T follicular helper cell (primary cell): Measurements from ENCODE around the gene KCNK10.

ENCODE experiments used
- DNase-seq: peaks from one replicate; pipeline ENCODE4 v3.0.0-alpha.2; 2020; ENCODE audit warnings: low read depth

The KCNK10 gene

GRCh38 chr14:88225721-88226120 is 97.3 kb downstream of the KCNK10 start:
- DNase-seq, result no peak

GRCh38 chr14:88218119-88218915 is 104.8 kb downstream of the KCNK10 start:
- DNase-seq, result no peak

GRCh38 chr14:88212691-88213090 is 110.4 kb downstream of the KCNK10 start:
- DNase-seq, result no peak

GRCh38 chr14:88210426-88210825 is 112.6 kb downstream of the KCNK10 start:
- no peak for DNase-seq

- DNase-seq, result no peak
Observed at GRCh38 chr14:88209273-88209672, 113.8 kb downstream of the KCNK10 start.

GRCh38 chr14:88208858-88209257 is 114.2 kb downstream of the KCNK10 start:
- no peak for DNase-seq

GRCh38 chr14:88204221-88204620 is 118.8 kb downstream of the KCNK10 start:
- no peak for DNase-seq

- no peak for DNase-seq
Observed at GRCh38 chr14:88203291-88203690, 119.8 kb downstream of the KCNK10 start.

- no peak for DNase-seq
Observed at GRCh38 chr14:88202286-88202685, 120.8 kb downstream of the KCNK10 start.

- no peak for DNase-seq
Observed at GRCh38 chr14:88201851-88202250, 121.2 kb downstream of the KCNK10 start.

- no peak for DNase-seq
Observed at GRCh38 chr14:88199882-88200281, 123.2 kb downstream of the KCNK10 start.

GRCh38 chr14:88198446-88198845 is 124.6 kb downstream of the KCNK10 start:
- no peak for DNase-seq

GRCh38 chr14:88196925-88197324 is 126.1 kb downstream of the KCNK10 start:
- DNase-seq, result no peak

- no peak for DNase-seq
Observed at GRCh38 chr14:88196116-88196890, 126.8 kb downstream of the KCNK10 start.

GRCh38 chr14:88195676-88196075 is 127.4 kb downstream of the KCNK10 start:
- no peak for DNase-seq

- no peak for DNase-seq
Observed at GRCh38 chr14:88194531-88194930, 128.5 kb downstream of the KCNK10 start.

GRCh38 chr14:88191605-88192004 is 131.5 kb downstream of the KCNK10 start:
- no peak for DNase-seq

GRCh38 chr14:88189417-88190191 is 133.5 kb downstream of the KCNK10 start:
- peak; percentile 18 for DNase-seq

- DNase-seq, result no peak
Observed at GRCh38 chr14:88188745-88189416, 134.2 kb downstream of the KCNK10 start.

GRCh38 chr14:88185843-88186242 is 137.2 kb downstream of the KCNK10 start:
- no peak for DNase-seq

- DNase-seq, result no peak
Observed at GRCh38 chr14:88184956-88185355, 138.1 kb downstream of the KCNK10 start.

GRCh38 chr14:88181072-88181471 is 142.0 kb downstream of the KCNK10 start:
- no peak for DNase-seq
